ENCODE results near the gene STUB1. TPM values are rescaled to one million over a fixed set of nuclear protein-coding genes. Genes with fewer than 3 reads are reported as not detected.

The STUB1 gene
- total RNA-seq, 2 experiments from 2014 or later, result 72.4 to 85.5 TPM

GRCh38 chr16:670485-671352, 9.5 kb upstream of the STUB1 start:
- H3K9me2 ChIP-seq (ENCODE audit: insufficient read depth, low read length), result no peaks in the 10 kb centered on the region
- H3K36me3 ChIP-seq (ENCODE audit: insufficient read depth, low read length), result peaks cover 45% of the 10 kb centered on the region
- POLR2A ChIA-PET, result interaction anchor here (1.1 kb wide), 1 partner anchor 8 kb away, joined by 4 read pairs; no protein-coding TSS in a partner anchor
- no peak overlapping the region for H2AFZ ChIP-seq (ENCODE audit: low read length)
- no TSS peak for BruUV-seq (replicated peaks)
- no peak for DNase-seq (ENCODE audit: low spot score)
- peaks cover 12% of the 10 kb centered on the region; the same call in 1 of the 2 replicates for H3K79me2 ChIP-seq (ENCODE audit: insufficient read depth, low read depth, low read length)
- intact Hi-C loops (cut with micrococcal nuclease; ENCODE audit: unreplicated experiment), result no loop called here
- H4K20me1 ChIP-seq (ENCODE audit: insufficient read depth, low read length), result no peaks in the 10 kb centered on the region
- no peak overlapping the region for H3K27ac ChIP-seq (ENCODE audit: low read depth, low read length, poor library complexity, severe bottlenecking)
- H3K4me3 ChIP-seq (ENCODE audit: low read depth, low read length, poor library complexity, severe bottlenecking), result no peak overlapping the region
- CTCF ChIA-PET (ENCODE audit: unreplicated experiment), result no interaction called here
- H3K4me2 ChIP-seq (ENCODE audit: low read length), result no peak overlapping the region
- TF ChIP-seq CTCF (conservative IDR thresholded peaks at IDR 0.05; ENCODE audit: low read length) (no peak), EZH2phosphoT487 (IDR thresholded peaks at IDR 0.05; ENCODE audit: borderline replicate concordance, low read depth, low read length) (no peak)
- H3K4me1 ChIP-seq (ENCODE audit: insufficient read depth, low read length, poor library complexity, severe bottlenecking), result peaks cover 14% of the 10 kb centered on the region
- H3K9me3 ChIP-seq (ENCODE audit: low read length), result no peaks in the 10 kb centered on the region

DNA sequence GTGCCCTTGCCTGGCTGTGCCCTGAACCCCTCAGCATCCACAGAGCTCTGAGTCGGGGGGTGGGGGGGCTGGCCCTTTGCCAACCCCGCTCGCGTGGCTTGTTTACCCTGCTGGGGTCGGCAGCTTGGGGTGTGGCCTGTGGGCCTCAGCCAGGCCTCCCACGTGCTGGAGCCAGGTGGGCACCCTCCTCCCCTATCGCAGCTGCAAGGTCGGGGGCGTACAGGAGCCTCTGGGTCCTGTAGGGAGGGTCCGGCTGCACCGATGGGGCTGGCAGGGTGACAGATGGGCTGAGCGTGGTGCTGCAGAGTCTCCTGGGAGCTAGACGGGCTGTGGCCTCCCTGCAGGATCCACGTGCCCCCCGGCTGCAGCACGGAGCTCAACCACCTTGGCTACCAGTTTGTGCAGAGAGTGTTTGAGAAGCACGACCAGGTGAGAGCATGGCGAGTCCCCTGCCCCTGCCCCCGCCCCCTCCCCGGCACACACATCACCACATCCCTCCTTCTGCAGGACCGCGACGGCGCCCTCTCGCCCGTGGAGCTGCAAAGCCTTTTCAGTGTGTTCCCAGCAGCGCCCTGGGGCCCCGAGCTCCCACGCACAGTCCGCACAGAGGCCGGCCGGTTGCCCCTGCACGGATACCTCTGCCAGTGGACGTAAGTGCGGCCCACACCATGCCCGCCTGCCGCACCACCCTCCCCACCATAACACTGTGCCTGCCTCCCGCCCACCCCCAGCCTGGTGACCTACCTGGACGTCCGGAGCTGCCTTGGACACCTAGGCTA, 8.7 kb upstream of the STUB1 start:
- Histone ChIP-seq H3K9me3 (ENCODE audit: low read length) (no peaks in the 10 kb centered on the region), H3K79me2 (ENCODE audit: insufficient read depth, low read depth, low read length) (peaks cover 12% of the 10 kb centered on the region; the same call in 1 of the 2 replicates), H3K9me2 (ENCODE audit: insufficient read depth, low read length) (no peaks in the 10 kb centered on the region), H2AFZ (ENCODE audit: low read length) (no peak overlapping the region), H3K4me3 (ENCODE audit: low read depth, low read length, poor library complexity, severe bottlenecking) (no peak overlapping the region), H3K36me3 (ENCODE audit: insufficient read depth, low read length) (peaks cover 45% of the 10 kb centered on the region), H3K4me2 (ENCODE audit: low read length) (no peak overlapping the region), H3K4me1 (ENCODE audit: insufficient read depth, low read length, poor library complexity, severe bottlenecking) (peaks cover 14% of the 10 kb centered on the region), H3K27ac (ENCODE audit: low read depth, low read length, poor library complexity, severe bottlenecking) (no peak overlapping the region), H4K20me1 (ENCODE audit: insufficient read depth, low read length) (no peaks in the 10 kb centered on the region)
- intact Hi-C loops (cut with micrococcal nuclease; ENCODE audit: unreplicated experiment), result no loop called here
- ChIA-PET POLR2A (interaction anchor here (0.6 kb wide), 1 partner anchor 587 kb away, joined by 4 read pairs; no protein-coding TSS in a partner anchor), CTCF (ENCODE audit: unreplicated experiment) (no interaction called here)
- TF ChIP-seq CTCF (conservative IDR thresholded peaks at IDR 0.05; ENCODE audit: low read length) (no peak), EZH2phosphoT487 (IDR thresholded peaks at IDR 0.05; ENCODE audit: borderline replicate concordance, low read depth, low read length) (no peak)
- DNase-seq (ENCODE audit: low spot score), result no peak
- no TSS peak for BruUV-seq (replicated peaks)

Data from OCI-LY7 (cell line).